ENCODE results near the gene GABRP.
"Not testable (repeated sequence)": the region's sequence is repeated elsewhere in the genome, so short reads cannot be mapped to it uniquely, and the experiment has no call there.

Gene GABRP

DNA sequence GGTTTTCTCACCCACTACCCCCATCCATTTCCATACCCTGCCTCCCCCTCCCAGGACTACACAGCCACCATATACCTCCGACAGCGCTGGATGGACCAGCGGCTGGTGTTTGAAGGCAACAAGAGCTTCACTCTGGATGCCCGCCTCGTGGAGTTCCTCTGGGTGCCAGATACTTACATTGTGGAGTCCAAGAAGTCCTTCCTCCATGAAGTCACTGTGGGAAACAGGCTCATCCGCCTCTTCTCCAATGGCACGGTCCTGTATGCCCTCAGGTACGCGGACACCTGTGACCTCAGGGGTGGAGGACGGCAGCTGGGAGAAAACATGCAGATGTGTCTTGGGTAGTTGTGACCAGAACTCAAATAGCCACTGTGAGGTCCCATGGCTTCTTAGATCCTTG, 11.6 kb downstream of the GABRP start:
- no peak for DNase-seq

DNA sequence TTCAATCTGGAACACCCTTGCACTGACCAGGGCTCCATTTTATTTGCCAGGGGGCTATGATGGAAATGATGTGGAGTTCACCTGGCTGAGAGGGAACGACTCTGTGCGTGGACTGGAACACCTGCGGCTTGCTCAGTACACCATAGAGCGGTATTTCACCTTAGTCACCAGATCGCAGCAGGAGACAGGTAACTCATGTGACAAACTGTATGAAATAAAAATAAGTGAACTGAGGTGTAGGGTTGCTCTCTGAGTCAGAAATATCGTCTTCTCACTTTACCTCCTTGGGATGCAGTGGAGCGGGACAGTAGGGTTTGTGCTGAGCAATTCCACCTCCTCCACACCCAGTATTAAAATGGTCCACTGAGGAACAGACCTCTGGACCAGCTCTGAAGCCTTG, 22.1 kb downstream of the GABRP start:
- no peak for DNase-seq

DNA sequence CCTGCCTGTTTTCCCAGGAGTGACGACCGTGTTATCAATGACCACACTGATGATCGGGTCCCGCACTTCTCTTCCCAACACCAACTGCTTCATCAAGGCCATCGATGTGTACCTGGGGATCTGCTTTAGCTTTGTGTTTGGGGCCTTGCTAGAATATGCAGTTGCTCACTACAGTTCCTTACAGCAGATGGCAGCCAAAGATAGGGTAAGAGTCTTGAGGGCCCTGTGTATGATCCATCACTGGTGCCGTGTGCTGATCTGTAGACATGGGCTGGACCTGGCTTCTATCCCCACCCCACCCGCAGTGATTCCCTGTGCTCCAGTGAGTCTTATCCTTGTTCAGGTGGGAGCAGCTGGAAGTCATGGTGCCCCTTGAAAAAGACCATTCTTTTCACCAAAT, 26.0 kb downstream of the GABRP start:
- no peak for DNase-seq

DNA sequence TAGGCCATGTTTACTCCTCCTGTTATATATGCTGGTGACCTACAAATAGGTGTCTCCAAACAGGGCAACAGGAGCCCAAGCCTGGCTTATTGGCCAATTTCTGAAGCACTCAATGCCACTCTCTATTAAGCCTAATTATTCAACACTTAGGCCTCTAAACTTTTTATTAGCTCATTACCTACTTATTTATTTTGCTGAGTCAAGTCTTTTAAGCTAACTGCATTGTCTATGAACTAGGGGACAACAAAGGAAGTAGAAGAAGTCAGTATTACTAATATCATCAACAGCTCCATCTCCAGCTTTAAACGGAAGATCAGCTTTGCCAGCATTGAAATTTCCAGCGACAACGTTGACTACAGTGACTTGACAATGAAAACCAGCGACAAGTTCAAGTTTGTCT, 28.2 kb downstream of the GABRP start:
- no peak for DNase-seq

DNA sequence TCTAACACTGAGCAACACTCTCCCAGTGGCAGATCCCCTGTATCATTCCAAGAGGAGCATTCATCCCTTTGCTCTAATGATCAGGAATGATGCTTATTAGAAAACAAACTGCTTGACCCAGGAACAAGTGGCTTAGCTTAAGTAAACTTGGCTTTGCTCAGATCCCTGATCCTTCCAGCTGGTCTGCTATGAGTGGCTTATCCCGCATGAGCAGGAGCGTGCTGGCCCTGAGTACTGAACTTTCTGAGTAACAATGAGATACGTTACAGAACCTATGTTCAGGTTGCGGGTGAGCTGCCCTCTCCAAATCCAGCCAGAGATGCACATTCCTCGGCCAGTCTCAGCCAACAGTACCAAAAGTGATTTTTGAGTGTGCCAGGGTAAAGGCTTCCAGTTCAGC, 29.7 kb downstream of the GABRP start:
- DNase-seq, result no peak

DNA sequence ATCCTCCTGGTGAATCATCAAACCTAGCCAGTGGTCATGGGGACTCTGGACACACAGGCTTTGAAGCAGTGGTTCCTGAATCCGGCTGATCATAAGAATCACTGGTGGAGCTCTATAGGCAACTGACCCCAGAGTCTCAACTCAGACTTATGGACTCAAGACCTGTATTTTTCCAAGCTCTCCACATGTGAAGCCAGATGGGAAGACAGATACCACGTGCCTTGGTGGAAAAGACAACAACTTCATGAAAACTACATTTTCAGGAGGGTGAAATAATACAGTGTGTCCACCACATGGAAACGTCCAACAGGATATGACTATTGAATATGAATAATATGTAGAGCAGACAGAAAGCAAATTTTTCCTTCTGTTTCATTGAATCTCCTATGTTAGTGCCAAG, 33.7 kb downstream of the GABRP start:
- no peak for DNase-seq

DNA sequence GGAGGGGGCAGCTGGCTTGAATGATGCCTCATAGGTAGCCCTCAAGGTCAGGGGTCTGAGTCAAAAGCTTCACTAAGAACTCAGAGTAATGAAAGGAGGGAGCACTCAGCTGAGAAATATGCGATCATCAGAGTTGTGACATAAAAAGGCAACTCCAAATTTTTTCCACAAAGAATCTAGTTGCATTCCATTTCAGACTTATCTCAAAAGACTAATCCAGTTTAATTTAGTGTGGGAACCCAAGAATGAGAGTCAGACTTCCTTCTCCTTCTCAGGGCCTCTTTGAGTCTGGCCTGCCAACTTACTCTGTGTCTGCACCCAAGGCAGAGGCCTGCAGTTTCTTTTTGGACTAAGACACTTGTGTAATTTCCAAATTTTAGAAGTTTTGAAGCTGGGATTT, 34.7 kb downstream of the GABRP start:
- DNase-seq, result no peak

DNA sequence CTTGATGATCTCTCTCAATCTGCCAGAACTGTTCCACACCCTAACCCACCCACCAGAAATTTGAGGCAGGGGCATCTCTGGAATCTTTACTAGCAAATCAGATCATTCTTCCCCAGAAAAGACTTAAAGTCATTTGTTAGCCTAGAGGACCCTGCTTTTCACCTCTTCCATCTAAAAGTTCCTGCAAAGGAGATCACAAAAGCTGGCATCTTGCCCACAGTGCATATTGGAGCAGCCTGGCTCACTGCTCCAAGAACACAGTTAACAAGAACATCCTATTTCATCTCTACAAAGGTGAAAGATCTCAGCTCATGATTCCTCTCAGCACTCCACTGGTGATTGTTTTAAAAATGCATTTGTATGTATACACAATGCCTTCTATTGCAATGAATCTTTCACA, 36.3 kb downstream of the GABRP start:
- no peak for DNase-seq

DNA sequence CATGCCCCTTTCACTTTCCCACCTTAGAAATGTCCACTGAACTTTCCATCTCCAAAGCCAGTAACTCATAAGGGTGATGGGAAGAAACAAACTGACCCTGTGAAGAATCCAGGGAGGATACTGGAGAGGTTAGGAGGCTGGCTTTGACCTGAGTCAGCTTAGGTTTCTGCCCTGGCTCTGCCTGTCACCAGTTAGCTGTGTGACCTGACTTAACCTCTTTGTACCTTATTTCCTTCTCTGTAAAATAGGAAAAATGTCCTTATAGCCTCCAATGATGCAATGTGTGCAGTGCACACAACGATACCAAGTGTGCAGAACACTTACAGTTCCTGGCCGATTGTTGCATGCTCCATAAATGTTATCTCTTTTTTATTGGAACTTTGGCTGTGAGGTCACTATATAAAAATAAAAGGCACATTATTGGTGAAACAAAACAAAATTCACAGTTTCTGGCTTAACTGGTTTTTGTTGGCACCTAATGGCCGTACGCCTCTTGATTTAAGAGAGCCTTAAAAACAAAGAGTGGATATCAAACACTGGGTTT, 37.8 kb downstream of the GABRP start:
- no peak for DNase-seq

DNA sequence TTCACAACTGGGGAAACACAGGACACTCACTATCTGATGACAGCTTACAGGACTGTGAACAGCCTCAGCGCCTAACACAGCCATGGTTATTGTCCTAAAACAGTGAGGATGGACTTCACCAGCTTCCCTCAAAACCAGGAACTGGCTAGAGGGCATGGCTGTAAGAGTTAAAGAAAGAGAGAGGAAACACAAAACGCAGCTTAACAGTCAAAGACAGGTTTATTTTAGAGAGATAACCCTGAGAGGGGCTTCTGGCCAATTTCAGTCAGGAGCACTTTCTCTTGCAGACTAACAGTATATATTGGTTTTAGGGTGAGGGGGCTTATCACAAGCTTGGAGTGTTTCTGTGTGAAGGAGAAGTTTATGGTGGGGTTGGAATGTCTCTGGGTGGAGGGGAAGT, 42.6 kb downstream of the GABRP start:
- DNase-seq, result no peak

DNA sequence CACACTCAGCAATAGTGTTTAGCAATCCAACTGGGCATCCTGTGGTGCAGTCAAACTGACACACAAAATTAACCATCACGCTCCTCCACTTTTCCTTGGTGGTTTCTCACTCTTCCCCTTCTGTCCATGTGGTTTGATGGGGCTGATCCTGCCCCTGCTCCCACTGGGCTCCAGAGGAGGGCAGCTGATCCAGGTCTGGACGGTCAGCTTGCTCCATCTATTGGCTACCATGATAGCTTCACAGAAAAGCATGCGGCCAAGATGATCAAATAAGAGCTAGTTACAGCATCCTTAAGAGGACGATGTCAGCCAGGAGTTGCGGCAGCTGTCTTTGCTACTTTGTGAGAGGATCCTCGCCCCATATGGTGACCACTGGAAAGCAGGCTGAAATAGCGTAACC, 48.7 kb downstream of the GABRP start:
- no peak for DNase-seq

DNA sequence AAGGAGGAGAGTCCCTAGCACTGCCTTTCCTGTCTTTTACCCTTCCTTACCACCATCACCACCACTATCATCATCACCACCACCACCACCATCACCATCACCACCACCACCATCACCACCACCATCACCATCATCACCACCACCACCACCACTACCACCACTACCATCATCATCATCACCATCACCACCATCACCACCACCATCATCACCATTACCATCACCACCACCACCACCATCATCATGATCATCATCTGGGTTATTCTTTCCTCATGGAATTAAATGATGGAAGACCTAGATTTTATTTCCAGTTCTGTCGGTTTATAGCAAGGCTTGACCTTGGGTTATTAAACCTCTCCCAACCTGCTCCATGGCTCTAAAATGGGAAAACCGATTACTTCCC, 50.5 kb downstream of the GABRP start:
- not testable (repeated sequence) for DNase-seq

DNA sequence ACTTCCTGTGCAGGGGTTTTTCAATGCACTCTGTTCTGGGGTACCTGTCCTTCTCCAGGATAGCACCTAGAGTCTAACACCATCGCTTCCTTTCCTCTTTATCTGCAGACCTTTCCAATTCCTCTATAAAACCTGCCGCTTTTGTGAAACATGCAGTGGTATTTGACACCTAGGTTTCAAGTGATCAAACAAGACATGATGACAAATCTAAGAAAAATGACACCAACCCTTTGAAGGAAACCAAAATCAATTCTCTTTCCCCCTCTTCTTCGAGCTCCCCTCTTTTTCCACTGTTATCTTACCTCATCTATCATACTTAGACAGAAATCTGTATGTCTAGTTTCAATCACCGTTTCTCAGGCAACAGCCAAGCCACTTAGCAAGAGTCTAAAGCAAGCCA, 52.7 kb downstream of the GABRP start:
- DNase-seq, result no peak

DNA sequence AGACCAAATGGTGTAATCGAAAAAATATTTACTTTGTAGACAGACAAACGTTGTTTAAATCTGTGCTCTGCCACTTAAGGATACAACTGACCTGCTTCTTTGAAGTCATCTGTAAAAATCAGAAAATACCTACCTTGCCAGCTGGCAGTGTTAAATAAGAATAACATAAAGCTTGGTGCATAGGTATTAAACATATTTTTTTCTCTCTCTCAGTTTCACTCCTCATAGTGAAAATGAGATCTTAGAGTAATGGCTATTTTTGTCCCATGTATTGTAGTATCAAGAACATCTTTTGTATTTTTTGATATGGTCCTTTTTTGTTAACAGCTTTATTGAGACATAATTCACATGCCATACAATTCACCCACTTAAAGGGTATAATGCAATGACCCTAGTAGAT, 60.3 kb downstream of the GABRP start:
- no peak for DNase-seq

DNA sequence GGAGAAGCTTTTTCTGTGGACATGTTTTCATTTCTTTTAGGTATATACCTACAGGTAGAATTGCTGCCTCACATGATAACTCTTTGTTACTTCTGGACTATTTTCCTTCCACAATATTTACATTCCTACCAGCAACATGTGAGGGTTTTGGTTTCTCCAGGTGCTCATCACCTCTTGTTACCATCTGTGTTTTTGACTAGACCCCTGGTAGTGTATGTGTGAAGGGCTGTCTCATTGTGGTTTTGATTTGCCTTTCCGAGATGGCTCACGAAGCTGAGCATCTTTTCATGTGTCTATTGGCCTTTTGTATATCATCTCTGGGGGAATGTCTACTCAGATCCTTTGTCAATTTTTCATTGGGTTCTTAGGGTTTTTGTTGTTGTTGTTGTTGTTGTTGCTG, 61.1 kb downstream of the GABRP start:
- DNase-seq, result no peak

DNA sequence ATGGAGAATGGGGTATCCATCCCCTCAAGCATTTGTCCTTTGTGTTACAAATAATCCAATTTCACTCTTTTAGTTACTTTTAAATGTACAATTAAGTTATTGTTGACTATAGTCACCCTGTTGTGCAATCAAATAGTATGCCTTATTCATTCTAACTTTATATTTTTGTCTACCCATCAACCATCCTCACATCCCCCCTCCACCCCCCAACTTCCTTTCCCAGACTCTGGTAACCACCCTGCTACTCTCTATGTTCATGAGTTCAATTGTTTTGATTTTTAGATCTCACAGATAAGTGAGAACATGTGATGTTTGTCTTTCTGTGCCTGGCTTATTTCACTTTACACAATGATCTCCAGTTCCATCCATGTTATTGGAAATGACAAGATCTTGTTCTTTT, 62.9 kb downstream of the GABRP start:
- DNase-seq, result no peak

DNA sequence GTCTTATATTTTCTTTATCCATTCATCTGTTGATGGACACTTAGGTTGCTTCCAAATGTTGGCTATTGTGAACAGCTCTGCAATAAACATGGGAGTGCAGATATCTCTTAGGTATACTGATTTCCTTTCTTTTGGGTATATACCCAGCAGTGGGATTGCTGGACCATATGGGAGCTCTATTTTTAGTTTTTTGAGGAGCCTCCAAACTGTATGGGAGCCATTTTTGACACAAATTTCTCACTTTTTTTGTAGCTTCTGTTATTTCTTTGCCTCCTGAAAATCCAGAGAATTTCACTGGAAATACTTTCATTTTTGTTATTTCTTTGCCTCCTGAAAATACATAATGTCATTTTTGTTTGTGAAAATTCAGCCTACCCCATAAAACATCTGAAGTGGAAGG, 63.3 kb downstream of the GABRP start:
- DNase-seq, result no peak

DNA sequence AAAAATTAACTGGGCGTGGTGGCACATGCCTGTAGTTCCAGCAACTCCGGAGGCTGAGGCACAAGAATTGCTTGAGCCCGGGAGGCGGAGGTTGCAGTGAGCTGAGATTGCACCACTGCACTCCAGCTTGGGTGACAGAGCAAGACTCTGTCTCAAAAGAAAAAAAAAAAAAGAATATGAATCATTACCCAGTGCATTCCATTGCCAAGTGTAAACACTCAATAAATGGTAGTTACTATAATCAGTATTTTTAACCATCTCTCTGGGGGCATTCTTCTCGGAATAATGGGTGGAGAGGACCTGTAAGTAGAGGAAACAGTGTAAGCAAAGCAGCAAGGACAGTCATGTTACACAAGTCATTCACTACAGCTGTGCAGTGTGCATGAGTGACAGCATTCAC, 64.5 kb downstream of the GABRP start:
- DNase-seq, result no peak

DNA sequence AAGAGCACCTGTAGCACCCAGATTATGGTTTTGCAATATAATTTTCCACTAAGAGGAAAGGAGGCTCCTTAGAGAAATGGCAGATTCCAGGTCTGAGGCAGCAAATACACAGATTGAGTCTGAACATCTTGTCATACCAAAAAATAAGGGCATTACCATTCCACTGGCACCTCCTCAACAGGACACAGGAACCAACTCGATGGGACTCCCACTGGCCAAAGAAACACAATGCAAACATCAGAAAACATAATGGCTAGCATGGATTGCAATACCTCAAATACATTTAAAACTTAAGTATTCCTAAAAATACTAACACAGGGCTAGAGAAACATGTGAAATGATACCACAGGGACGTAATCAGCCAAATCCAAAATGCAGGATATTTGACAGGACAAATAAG, 65.8 kb downstream of the GABRP start:
- DNase-seq, result no peak

DNA sequence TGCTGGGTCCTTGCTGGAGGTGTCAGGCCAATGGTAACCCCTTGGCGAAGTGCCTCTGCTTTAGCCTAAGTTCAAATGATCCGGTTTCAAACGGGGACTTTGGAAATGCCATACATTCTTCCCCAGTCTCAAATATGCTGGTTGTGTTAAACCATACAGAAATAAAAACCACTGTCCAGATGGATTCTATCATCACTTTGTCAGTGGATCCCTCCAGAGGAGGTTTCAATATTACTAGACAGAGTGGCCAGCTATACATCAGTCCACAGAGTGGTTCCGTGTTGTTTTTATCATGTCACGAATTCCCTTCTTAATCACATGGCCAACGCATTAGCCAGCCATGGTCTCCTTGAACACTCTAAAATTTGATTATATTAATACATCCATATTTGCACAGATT, 71.0 kb downstream of the GABRP start:
- DNase-seq, result no peak

DNA sequence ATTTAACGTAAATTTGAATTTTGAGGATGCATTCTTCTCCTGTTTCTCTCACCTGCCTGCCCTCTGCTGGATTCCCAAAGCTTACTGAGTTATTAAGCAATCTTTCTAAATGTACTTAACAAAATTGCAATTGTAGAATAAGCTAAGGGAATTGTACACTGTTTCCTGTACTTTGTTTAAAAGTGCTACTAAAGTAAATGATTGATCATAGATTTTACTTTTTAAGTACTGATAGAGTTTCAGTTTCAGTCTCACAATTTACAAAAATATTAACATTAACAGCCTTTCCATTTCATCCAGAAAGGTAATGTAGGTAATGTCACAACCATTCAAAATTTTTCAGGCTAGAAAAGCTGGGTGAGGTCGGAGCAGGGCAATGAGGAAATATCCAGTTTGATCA, 73.5 kb downstream of the GABRP start:
- no peak for DNase-seq

DNA sequence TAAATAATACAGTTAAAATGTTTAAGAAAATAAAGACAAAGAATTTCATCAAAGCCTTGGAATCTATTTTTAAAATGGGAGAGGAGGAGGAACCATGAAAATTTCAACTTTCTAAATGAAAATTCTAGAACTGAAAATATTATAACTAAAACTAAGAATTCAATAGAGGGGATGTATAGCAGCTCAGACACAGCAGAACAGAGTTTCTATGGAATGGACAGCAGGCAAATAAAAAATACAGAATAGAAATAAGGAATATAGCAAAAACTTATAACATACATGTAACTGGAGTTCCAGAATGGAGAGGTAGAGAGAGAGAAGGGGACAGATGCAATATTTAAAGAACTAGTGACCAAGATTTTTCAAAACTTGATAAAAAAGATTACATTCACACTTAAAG, 76.9 kb downstream of the GABRP start:
- no peak for DNase-seq

DNA sequence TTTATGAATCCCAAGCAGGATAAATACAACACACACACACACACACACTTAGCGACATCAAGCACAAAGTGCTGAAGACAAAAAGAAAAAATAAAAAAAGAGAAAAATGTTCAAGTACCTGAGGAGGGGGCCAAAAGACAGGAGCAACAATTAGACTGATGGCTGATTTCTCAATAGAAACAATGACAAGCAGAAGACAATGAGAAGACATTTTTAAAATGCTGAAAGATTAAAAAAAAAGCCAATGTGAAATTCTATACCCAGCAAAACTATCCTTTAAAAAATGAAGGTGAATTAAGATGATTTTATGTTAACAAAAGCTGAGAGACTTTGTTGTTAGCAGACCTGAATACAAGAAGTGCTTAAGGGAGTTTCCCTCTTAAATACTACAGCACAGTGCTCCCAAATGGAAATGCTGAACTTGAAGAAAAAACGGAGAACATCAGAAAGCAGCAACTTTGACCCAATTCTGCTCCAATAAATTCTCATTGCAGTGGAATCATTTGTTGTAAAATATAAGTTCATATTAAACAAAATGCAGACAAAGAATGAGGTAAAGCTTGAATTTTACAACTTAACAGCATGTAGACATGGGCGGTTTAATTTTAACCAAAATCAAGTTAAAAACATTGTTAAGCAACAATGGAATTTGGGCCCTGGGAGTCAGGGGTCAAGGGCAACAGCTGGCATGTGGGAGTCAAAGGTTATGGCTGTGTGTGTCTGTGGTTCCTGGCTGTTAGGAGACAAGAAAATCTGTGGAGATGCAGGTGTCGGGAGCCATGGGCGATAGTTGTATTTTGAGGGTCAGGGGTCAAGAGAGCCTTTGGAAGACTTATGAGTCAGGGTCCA, 77.5 kb downstream of the GABRP start:
- DNase-seq, result no peak

DNA sequence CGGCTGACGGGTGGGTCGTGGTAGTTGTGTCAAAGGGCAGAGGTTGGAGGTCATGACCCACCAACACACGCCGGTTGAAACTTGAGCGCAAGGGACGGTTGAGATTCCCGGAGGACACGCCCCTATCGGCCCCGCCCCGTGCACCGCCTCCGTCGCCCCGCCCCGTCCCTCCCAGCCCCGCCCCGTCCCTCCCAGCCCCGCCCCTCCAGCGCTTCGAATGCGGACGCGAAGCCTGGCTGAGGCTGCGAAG, 78.1 kb downstream of the GABRP start:
- DNase-seq, result no peak

All from NK-92 treated with Interleukin-12 subunit alpha and Interleukin-12 subunit beta, amount 100 ng/mL, for 24 hours (cell line).